GM12801 (cell line): ENCODE results near the gene SERPINB8.

ENCODE experiments used
- CTCF ChIP-seq: IDR thresholded peaks from one replicate; pipeline ENCODE4 v1.5.1; 2011; ENCODE audit warnings: control low read depth; ENCODE audit not compliant: insufficient read length; ENCODE audit errors: extremely low read depth

Gene SERPINB8

GRCh38 chr18:63961435-63961980 lies 8.4 kb upstream of the SERPINB8 start:
- TF ChIP-seq CTCF: no peak

- TF ChIP-seq CTCF: no peak
Observed at GRCh38 chr18:63962137-63962536, 7.7 kb upstream of the SERPINB8 start.

GRCh38 chr18:63963615-63964256 lies 6.1 kb upstream of the SERPINB8 start:
- no peak for TF ChIP-seq CTCF

- TF ChIP-seq CTCF: no peak
Observed at GRCh38 chr18:63964908-63965307, 5.0 kb upstream of the SERPINB8 start.

GRCh38 chr18:63965716-63966330 lies 4.1 kb upstream of the SERPINB8 start:
- no peak for TF ChIP-seq CTCF

GRCh38 chr18:63970809-63971205 lies 926 bp downstream of the SERPINB8 start:
- TF ChIP-seq CTCF: no peak

GRCh38 chr18:63971320-63972001 lies 1.6 kb downstream of the SERPINB8 start:
- TF ChIP-seq CTCF: no peak
